Activated CD4-positive, alpha-beta T cell treated with anti-CD3 and anti-CD28 coated beads for 24 hours (primary cell): ENCODE data around the gene BLOC1S5.
A peak's percentile ranks its signal among the peaks of the same experiment; 100 is the strongest.
"Not testable (repeated sequence)": the region's sequence is repeated elsewhere in the genome, so short reads cannot be mapped to it uniquely, and the experiment has no call there.

Experiments used
- DNase-seq, 2 donors: peaks; one replicate each; pipeline ENCODE4 v3.0.0-alpha.2; 2020; ENCODE audit warnings: low read depth in 2 of 2

BLOC1S5 gene

GRCh38 chr6:8080362-8081151 lies 16.4 kb upstream of the BLOC1S5 start:
- no peak for DNase-seq

- no peak for DNase-seq
Observed at GRCh38 chr6:8079126-8079525, 14.9 kb upstream of the BLOC1S5 start.

- DNase-seq: no peak
Observed at GRCh38 chr6:8077991-8078390, 13.8 kb upstream of the BLOC1S5 start.

- no peak for DNase-seq
Observed at GRCh38 chr6:8075704-8076103, 11.5 kb upstream of the BLOC1S5 start.

GRCh38 chr6:8075185-8075584 lies 11.0 kb upstream of the BLOC1S5 start:
- no peak for DNase-seq

GRCh38 chr6:8074213-8074612 lies 10.0 kb upstream of the BLOC1S5 start:
- no peak for DNase-seq

GRCh38 chr6:8073758-8074157 lies 9.6 kb upstream of the BLOC1S5 start:
- no peak for DNase-seq

- DNase-seq: no peak
Observed at GRCh38 chr6:8070718-8071117, 6.5 kb upstream of the BLOC1S5 start.

- DNase-seq: no peak
Observed at GRCh38 chr6:8069631-8070284, 5.6 kb upstream of the BLOC1S5 start.

GRCh38 chr6:8069151-8069550 lies 5.0 kb upstream of the BLOC1S5 start:
- DNase-seq: no peak

- DNase-seq: no peak
Observed at GRCh38 chr6:8066108-8066507, 1.9 kb upstream of the BLOC1S5 start.

- peak; percentile 13 to 29 for DNase-seq
Observed at GRCh38 chr6:8065519-8065911, 1.3 kb upstream of the BLOC1S5 start.

- DNase-seq: no peak
Observed at GRCh38 chr6:8064638-8065518, 689 bp upstream of the BLOC1S5 start.

- no peak for DNase-seq
Observed at GRCh38 chr6:8061736-8062135, 2.5 kb downstream of the BLOC1S5 start.

GRCh38 chr6:8060346-8060745 lies 3.8 kb downstream of the BLOC1S5 start:
- DNase-seq: no peak

- DNase-seq: no peak
Observed at GRCh38 chr6:8059129-8059528, 5.1 kb downstream of the BLOC1S5 start.

GRCh38 chr6:8057793-8058192 lies 6.4 kb downstream of the BLOC1S5 start:
- DNase-seq: no peak

GRCh38 chr6:8057263-8057662 lies 6.9 kb downstream of the BLOC1S5 start:
- no peak for DNase-seq

GRCh38 chr6:8054276-8054675 lies 9.9 kb downstream of the BLOC1S5 start:
- no peak for DNase-seq

- no peak for DNase-seq
Observed at GRCh38 chr6:8047541-8048292, 16.5 kb downstream of the BLOC1S5 start.

- not testable (repeated sequence) for DNase-seq
Observed at GRCh38 chr6:8045769-8046168, 18.4 kb downstream of the BLOC1S5 start.

- DNase-seq: no peak
Observed at GRCh38 chr6:8043221-8043620, 21.0 kb downstream of the BLOC1S5 start.
